ENCODE data around the gene ZNF439.

- TF ChIP-seq POLR2A (IDR thresholded peaks at IDR 0.05; ENCODE audit: low read depth, low read length) (no peak), POLR2AphosphoS5 (IDR thresholded peaks at IDR 0.05; ENCODE audit: low read depth, low read length) (no peak)
These were observed 34.9 kb upstream of the ZNF439 start for GRCh38 chr19:11813703-11814028.
